Activated CD8-positive, alpha-beta memory T cell treated with anti-CD3 and anti-CD28 coated beads for 1 hour (primary cell): Measurements from ENCODE around the gene ASF1A.

Experiments used
- DNase-seq, 2 donors: peaks; one replicate each; pipeline ENCODE4 v3.0.0-alpha.2; 2020; ENCODE audit warnings: low read depth in 1 of 2; ENCODE audit errors: extremely low read depth in 1 of 2

The ASF1A gene

DNA sequence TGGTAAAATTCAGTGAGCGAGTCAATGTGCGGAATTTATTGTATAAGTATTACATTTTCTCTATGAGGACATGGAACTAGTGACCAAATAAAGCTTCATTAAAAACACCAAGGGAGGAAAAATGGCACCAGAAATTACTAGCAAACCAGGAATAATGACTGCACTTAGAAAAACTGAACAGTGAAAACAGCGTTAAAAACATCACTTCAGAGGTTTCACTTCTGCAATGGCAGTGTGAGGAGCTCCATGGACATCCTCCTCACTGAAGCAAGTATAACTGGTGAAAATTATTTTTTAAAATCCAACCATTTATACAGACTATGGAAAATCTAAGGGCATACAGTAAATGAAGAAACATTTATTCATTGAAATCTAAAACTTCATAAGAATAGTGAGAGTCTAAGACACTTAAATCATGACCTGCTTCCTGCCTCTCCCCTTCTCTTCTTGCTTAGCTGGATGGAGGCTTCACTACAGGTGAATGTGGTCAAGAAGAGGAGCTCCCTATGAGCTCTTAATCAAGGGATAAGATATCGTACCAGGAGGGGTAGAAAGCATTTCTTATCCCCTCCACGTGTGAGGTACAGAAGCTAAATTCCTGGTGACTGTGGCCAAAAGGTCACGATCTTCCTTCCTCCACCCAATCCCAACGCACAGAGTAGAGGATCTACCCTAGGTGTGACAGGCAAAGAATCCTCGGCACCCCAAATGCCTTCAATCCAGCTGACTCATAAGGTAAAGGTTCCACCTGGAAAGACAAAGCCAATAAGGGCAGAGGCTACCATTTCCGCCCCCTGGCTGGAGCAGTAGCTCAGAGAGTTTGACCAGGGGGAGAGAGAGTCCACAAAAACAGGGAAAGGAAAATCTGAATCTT, 12.3 kb upstream of the ASF1A start:
- DNase-seq: no peak

DNA sequence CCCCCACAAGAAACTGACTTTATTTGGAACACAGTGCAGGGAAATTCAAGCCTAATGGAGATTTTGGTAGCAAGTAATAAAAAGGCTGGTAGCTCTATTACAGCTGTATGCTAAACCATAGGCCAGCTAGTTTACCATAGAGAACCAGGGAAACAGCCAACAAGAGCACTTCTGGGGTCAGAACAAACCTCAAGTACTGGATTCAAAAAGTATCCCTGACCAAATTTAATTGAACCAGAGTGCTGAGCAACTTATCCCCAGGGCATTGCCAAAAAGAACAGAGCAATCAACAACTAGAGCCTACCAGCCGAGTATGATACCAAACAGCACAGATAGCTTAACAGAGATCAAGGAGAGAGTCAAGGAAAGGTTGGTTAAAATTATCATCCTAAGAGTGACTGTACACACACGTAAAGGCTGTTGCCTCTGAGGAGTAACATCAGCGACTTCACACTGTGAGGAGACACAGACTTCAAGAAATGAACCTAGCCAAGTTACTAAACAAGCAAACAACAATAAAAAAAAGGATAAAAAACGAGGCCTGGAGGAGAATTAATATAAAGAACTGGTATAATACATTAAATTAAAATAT, 11.5 kb upstream of the ASF1A start:
- no peak for DNase-seq

DNA sequence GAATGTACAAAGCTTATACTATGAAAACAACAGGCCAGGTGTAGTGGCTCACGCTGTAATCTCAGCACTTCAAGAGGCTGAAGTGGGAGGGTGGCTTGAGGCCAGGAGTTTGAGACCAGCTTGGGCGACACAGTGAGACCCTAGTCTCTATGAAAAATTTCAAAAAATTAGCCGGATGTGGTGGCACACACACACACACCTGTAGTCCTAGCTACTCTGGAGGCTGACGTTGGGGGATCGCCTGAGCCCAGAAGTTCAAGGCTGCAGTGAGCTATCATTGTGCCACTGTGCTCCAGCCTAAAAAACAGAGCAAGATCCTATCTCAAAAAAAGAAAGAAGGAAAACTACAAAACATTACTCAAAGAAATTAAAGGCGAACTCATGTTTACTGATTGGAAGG, 7.3 kb upstream of the ASF1A start:
- DNase-seq: no peak

DNA sequence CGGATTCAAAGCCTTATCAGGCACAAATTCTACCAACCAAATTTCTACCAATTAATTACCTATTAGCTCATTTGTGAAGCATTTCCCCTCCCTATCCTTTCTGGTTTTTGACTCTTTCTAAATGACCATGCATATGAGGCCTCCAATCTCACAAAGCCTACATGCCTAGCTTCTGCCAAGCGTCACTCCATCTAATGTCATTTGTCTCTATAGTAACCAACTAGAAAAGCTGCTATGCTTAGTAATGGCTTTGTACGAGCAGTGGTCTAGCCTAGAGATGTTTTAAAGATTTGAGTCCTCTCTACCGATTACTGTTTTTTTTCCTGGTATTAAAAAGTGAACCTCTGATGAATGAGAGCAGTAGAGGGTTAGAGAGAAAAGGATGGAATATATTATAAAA, 4.8 kb upstream of the ASF1A start:
- no peak for DNase-seq

DNA sequence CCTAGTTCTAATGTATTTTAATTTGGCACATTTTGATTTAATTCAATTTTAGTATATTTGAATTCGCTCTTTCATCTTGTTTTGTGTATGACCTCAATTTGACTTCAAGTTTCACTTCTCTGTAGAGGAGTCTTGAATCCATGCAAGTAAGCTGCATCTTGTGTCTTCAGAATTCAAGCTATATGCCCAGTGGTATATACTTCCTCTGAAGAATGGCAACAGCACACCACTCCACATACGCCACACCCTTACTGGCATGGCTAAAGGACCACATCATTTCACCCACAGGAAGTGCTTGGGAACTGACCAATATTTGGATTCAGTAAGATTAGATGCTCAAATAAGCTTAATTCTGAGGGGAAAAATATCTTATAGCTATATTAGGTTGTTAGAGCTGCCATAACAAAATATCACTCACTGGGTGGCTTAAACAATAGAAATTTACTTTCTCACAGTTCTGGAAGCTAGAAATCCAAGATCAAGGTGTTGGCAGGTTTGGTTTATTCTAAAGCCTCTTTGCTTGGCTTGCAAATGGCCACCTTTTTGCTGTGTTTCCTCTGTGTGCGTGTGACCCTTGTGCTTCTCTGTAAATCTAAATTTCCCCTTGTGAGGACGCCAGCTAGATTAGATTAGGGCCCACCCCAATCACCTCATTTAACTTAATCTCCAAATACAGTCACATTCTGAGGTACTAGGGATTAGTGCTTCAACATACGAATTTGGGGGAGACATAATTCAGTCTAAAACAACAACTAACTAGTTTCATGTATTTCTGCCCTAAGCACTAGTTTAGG, 2.8 kb upstream of the ASF1A start:
- DNase-seq: no peak

DNA sequence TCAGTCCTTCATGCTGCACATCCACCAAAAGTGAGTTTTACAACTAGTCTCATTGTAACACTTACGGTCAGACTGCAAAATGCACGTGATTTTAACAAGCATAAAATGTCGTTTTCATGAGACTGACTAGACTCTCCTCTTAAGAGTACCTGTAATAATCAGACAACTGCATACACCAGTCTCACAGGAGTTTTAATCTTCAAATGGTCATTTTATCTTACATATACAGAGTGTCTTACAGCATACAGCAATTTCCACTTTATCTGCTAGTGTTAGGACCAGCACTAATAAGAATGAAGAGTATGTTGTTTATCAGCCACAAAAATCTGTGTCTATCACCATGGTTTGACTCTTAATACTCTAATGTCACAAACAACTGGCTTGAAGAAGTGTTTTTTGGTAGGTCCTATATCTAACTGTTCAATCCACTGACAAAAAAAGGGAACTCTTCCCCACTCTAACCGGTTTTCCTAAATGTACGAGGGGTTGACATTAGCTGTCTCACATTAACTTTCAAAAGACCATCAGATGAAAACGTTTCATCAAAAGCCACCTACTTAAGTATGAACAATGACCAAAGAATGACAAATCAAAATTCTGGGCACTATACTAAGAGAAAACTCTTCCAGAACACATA, 1.5 kb upstream of the ASF1A start:
- no peak for DNase-seq

DNA sequence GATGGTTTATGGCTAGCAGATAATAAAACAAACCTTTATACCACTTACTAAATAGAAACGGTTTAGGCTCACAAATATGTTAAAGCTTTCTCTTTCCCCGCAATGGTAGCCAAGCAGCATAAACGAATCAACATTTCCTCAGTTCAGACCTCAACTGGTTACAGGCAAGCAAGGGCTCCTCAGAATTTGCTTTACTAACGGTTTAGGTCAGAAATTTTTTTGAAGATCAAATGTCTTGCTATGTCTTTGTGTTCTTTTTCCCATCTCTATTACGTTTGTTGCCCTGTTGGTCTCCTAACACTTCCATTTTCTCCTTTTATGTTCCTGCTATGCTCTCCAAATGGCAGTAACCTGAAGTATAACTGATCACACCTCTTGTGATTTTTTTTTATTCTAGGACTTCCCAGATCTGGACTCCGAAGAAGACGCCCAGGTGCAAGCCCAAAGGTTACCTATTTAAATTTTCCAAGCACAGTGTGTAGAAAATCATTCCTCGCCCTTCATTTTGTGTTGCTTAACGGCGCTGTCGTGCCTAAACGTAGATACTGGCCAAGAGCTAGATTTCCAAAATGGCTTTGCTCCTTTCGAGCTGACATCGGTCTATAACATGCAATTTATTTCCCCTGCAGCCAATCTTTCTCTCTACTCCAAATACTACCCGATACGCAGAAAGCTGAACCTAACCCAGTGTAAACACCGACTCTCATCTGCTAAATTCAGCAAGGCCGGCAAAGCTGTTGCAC, 717 bp upstream of the ASF1A start:
- DNase-seq: peak; percentile 4 to 15

DNA sequence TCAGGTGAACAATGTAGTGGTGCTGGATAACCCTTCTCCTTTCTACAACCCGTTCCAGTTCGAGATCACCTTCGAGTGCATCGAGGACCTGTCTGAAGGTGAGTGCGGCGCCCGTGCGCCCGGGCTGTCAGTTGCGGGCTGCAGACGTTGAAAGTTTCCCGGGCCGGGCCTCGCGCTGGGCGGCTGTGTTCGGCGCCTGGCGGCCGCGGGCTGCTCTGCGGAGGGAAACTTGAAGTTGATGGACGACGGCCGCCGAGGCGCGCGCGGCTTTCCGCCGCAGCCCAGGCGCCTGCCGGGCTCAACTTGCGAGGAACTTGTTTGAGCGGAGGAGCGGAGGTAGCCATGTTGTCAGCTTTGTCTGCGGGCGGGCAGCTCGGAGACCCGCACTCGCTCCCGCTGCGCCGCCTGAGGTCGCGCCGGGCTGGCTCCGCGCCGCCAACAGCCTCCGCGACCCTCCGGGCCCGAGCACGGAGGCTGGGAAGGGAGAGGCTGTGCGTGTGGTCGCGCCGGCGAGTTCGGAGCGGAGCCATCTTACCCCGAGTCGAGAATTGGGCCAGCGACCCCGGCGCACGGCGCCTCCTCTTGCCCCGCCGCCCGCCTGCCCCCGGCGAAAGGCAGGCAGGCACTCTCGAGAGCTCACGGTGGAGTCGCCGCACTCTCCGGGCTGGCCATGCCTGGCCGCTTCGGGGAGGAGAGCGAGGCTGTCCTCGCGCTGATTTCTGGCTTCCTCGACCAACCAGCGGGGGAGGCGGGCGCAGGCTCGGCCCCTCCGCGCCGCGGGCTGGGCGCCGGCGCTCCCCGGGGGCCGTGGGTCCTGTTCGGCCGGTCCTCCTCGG, 691 bp downstream of the ASF1A start:
- peak; percentile 12 to 38 for DNase-seq

DNA sequence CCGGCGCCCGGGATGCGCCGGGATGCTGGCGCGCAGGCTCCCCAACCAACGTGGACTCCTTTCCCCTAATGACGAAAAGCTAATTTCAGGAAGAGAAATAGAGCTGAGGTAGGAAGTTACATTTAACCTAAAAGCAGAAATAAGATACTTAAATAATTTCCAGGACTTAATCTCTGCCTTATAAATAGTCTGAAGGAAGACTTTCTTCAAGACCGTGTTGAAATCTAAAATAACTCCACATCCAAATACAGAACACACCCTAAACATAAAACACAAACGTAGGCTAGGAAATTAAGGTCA, 1.3 kb downstream of the ASF1A start:
- DNase-seq: no peak

DNA sequence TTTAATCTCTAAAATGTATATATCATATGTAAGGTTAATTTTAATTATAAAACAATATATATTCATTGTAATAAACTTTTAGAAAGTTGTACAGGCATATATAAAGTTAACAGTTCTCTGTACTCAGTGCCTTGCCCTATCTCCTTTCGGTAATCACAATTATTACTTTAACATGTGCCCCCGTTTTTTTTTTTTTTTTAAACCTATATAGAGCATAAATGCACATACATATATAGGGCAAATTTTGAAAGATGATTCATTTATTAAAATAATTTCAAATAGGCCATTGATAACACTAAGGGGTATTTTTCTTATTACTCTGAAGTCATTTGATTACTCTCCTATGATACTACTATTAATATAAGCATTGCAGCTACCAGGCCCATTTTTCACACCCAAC, 1.9 kb downstream of the ASF1A start:
- no peak for DNase-seq

DNA sequence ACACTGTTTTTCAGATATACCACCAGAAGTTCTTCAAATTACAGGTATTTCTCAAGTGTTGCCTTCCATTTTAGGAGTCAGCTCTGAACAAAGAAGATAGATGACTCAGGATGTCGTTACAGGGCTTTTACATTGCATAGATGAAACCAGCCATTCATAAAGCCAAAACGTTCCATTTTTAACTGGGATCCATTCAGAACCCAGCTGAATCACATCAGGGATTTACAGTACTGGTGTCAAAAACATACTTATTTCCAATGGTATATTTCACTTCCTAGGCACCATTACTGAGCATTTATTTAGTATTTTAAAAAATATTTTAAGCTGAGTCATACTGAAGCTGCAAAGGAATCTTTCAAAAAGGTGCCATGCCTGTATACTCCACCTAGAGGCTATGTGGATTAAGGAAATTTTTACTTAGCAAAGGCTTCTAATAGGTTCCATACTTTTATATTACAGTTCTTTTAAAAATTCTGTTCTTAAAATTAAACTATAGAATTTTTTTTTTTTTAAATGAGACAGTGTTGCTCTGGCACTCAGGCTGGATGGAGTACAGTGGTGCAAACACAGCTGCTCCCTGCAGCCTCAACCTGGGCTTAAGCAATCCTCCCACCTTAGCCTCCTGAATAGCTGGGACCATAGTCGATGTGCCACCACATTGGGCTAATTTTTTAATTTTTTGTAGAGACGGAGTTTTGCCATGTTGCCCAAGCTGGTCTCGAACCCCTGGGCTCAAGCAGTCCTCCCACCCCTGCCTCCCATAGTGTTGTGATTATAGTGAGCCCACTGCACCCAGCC, 2.6 kb downstream of the ASF1A start:
- DNase-seq: no peak

DNA sequence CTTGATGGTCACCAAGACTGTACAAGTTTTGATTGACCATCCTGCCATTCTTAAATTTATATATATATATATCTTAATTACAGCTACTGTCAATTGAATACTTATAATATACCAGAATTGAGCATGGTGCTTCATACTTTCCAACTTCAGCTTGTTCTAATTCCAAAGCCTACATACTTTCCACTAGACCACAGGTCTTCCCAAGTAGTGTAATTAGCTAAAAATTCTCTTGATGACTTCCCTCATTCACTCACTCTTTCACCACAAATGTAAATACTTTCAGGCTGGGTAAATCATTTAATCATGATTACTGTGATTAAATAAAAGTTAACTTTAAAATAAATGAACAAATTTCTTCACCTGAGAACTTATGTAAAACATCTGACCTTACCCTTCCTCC, 3.4 kb downstream of the ASF1A start:
- DNase-seq: no peak

DNA sequence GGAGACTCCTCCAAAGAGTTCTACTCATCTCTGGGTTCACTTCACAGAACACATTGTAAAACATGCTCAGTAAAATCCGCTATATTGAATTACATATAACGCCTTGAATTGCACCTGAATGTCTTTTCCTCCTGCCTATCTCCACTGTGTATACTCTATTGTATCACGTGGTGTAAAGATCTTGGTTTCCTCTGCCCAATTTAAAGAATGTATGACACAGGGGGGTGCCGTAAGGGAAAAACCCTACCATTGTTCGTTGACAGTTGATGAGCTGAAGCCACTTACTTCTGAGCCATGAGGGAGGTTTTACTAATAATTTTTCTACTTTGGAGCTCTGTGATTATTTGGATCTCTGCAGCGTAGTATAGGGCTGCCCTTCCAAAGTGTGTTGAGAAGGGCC, 6.0 kb downstream of the ASF1A start:
- DNase-seq: no peak

DNA sequence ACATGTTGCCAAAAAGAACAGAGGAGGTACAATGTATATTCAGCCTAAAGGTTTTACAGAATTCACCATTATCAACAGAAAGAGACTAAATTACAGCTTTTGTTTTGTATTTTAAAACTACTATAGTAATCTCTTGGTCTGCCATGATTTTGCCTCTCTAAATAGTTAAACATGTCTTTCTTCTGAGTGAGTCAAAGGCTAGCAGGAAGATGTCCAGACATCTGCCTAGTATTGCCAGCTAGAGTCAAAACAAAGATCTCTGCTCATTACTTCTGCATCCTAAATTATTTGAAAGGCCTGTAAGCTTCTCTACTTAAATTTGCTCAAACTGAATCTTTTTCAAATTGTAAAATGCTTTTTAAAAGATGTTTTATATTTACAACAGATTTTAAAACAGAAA, 8.8 kb downstream of the ASF1A start:
- no peak for DNase-seq

DNA sequence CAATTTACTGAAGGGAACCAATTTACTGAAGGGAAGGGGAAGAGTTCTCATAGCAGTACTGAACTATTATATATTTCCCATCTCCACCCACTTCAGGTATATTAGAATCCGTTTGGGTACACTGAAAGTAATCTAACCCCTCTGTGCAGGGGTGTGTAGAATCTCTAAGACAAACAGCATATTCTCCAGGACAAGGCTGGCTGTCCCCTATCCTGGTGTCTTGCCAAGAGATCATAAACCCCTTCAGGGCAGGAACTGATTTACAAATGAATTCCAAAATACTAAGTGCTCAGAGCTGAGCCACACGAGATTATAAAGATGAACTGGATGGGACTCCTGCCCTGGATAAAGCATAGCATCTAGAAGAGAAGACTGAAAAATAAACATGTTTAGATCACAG, 9.2 kb downstream of the ASF1A start:
- no peak for DNase-seq

DNA sequence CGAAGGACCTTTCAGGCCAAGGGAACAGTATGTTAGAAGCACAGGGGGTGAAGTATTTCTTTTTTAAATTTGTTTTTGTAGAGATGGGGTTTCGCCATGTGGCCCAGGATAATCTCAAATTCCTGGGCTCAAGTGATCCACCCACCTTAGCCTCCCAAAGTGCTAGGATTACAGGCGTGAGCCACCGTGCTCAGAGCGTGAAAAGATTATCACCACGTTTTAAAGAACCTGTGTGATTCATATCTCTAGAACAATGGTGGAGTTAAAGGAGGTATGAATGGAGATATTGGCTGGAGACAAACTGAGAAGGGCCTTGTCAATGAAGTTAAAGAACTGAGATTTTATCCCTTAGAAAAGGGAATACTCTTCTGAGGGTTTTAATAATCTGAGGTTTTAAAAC, 9.7 kb downstream of the ASF1A start:
- DNase-seq: no peak

DNA sequence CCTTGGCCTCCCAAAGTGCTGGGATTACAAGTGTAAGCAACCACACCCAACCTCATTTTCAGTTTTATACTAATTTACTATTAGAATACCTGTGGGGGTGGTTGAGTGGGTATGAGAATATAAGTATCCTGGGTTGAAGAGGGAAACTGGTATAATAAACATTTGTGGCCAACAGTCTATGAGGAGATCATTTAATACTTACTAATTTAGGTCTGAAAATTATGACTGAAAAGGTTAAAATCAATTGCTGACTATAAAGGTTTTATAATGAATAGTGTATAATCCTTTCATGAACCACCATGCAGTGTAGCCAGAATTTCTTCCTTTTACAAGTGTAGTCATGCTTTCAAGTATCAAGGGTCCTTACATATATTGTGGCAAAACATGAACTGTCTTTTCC, 11.1 kb downstream of the ASF1A start:
- DNase-seq: no peak

DNA sequence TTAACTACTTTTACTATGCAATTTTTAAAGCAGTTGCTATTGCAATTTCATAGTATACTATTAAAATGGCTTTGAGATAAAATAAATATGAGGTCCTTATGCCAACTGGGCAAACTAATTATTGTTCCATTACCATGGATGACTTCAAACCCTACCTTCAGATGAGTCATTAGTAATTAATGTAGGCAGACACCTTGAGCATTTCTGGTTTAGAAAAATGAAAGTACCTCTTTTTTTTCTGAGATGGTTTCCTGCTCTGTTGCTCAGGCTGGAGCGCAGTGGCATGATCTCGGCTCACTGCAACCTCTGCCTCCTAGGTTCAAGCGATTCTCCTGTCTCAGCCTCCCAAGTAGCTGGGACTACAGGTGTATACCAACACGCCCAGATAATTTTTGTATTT, 11.9 kb downstream of the ASF1A start:
- DNase-seq: no peak

DNA sequence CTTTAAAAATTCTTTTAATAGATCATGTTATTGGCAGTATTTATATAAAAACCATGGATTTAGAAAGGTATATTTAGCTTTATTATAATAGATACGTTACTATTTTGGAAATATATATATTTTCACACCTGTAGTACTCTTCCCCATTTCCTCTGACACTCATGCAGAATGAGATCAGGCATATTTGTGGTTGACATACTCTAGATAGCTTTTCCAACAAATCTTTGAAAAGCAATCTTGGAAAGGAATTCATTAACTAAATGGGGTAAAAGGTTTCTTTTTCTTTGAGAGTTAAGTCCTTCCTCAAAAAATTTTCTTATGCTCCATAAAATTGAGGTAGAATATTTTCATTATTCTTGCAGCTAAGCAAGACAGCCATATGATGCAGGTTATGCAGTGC, 14.5 kb downstream of the ASF1A start:
- no peak for DNase-seq
